B cell (primary cell): Measurements from ENCODE around the gene EPB41L4A. TPM values are rescaled to one million over a fixed set of nuclear protein-coding genes. Genes with fewer than 3 reads are reported as not detected.

Source experiments
- ATAC-seq: fragments of 200-7000 bp; cut with Tn5 transposase; one replicate; pipeline ENCODE4 v1.10.0; 2021; ENCODE audit warnings: low read depth, mild to moderate bottlenecking, moderate number of reproducible peaks, moderate library complexity
- CTCF ChIA-PET: fragments of 350-600 bp; sonication (Branson Sonifier 250); formaldehyde crosslinking; loops from one replicate; lab custom pipeline; 2021; ENCODE audit warnings: antibody characterized with exemption, inconsistent platforms; lab: Charles Lee
- POLR2A ChIA-PET: fragments of 350-600 bp; sonication (Branson Sonifier 250); formaldehyde crosslinking; loops from one replicate; lab custom pipeline; 2021; ENCODE audit warnings: antibody characterized with exemption; lab: Charles Lee
- DNase-seq: peaks from one replicate; pipeline ENCODE4 v3.0.0; 2013
- H2AFZ ChIP-seq: 2 replicates; pipeline ENCODE4 v1.6.1; 2012; ENCODE audit warnings: mild to moderate bottlenecking, low read depth, low read length; ENCODE audit not compliant: insufficient read depth, poor library complexity, severe bottlenecking
- H3K27ac ChIP-seq, 2 donors: 1 replicate in 1 of 2; 2 replicates in 1 of 2; pipeline ENCODE4 v1.5.1; 2012 to 2013; ENCODE audit warnings: low read length in 2 of 2, mild to moderate bottlenecking in 2 of 2, moderate library complexity in 1 of 2
- H3K27me3 ChIP-seq, 4 experiments: fragments of 200-600 bp in 1 of 4; sonication (generic) in 1 of 4; replicated peaks in 1 of 4; 1 replicate in 2 of 4; 2 replicates in 2 of 4; pipeline versions ENCODE4 v1.6.1 to v1.7.0; 2013 to 2016; ENCODE audit warnings: low read length in 3 of 4, mild to moderate bottlenecking in 2 of 4, mixed read lengths in 1 of 4, moderate library complexity in 1 of 4; ENCODE audit not compliant: insufficient read depth in 4 of 4, control insufficient read depth in 3 of 4; ENCODE audit errors: control extremely low read depth in 1 of 4
- H3K36me3 ChIP-seq, 2 experiments: replicated peaks in 1 of 2; 1 replicate in 1 of 2; 2 replicates in 1 of 2; pipeline versions ENCODE4 v1.6.1 to v1.7.1; 2013; ENCODE audit warnings: low read length in 1 of 2; ENCODE audit not compliant: insufficient read depth in 2 of 2, control insufficient read depth in 1 of 2; ENCODE audit errors: control extremely low read depth in 1 of 2, extremely low read depth in 1 of 2
- H3K4me1 ChIP-seq, 2 donors: fragments of 200-600 bp in 1 of 2; sonication (generic) in 1 of 2; 1 replicate in 1 of 2; 2 replicates in 1 of 2; pipeline versions ENCODE4 v1.5.1 to v1.6.1; 2013 to 2017; ENCODE audit warnings: low read length in 2 of 2; ENCODE audit not compliant: control insufficient read depth in 2 of 2, insufficient read depth in 2 of 2
- H3K4me2 ChIP-seq: replicated peaks from 2 replicates; pipeline ENCODE3; 2012; ENCODE audit warnings: mild to moderate bottlenecking, low read depth, low read length; ENCODE audit not compliant: poor library complexity, severe bottlenecking
- H3K4me3 ChIP-seq, 5 experiments: fragments of 200-600 bp in 1 of 5; sonication (generic) in 1 of 5; 1 replicate in 3 of 5; 2 replicates in 2 of 5; pipeline versions ENCODE4 v1.5.1 to v1.7.0; 2011 to 2016; ENCODE audit warnings: low read length in 4 of 5, mild to moderate bottlenecking in 4 of 5, low read depth in 2 of 5, control low read depth in 1 of 5, moderate library complexity in 1 of 5; ENCODE audit not compliant: insufficient read depth in 1 of 5; ENCODE audit errors: control extremely low read depth in 1 of 5, extremely low read depth in 1 of 5
- H3K79me2 ChIP-seq: fragments of 200-600 bp; sonication (generic); one replicate; pipeline ENCODE4 v1.6.0; 2016; ENCODE audit warnings: low read length; ENCODE audit not compliant: control insufficient read depth, insufficient read depth
- H3K9ac ChIP-seq: fragments of 200-600 bp; sonication (generic); 2 replicates; pipeline ENCODE4 v1.6.1; 2017; ENCODE audit warnings: mild to moderate bottlenecking, low read length, moderate library complexity
- H3K9me3 ChIP-seq, 3 donors: one replicate each; pipeline versions ENCODE4 v1.6.1 to v1.7.1; 2013; ENCODE audit warnings: low read length in 2 of 3; ENCODE audit not compliant: control insufficient read depth in 2 of 3, insufficient read depth in 1 of 3; ENCODE audit errors: control extremely low read depth in 1 of 3
- H4K20me1 ChIP-seq: 2 replicates; pipeline ENCODE4 v1.6.0; 2012; ENCODE audit warnings: mild to moderate bottlenecking, low read length; ENCODE audit not compliant: insufficient read depth, control insufficient read depth, poor library complexity, severe bottlenecking
- H3K27ac Mint-ChIP-seq: one replicate; pipeline ENCODE4 v1.8.0; 2021; ENCODE audit warnings: mixed read lengths
- H3K27me3 Mint-ChIP-seq: one replicate; pipeline ENCODE4 v1.8.0; 2021; ENCODE audit warnings: mixed read lengths
- H3K4me1 Mint-ChIP-seq: one replicate; pipeline ENCODE4 v1.8.0; 2021; ENCODE audit warnings: mixed read lengths
- H3K4me3 Mint-ChIP-seq: one replicate; pipeline ENCODE4 v1.8.0; 2021; ENCODE audit warnings: mixed read lengths
- H3K9me3 Mint-ChIP-seq: one replicate; pipeline ENCODE4 v1.8.0; 2022; ENCODE audit warnings: mixed read lengths; ENCODE audit not compliant: insufficient read depth
- EZH2 ChIP-seq: IDR thresholded peaks from 2 replicates; pipeline ENCODE4 v1.6.1; 2012; ENCODE audit warnings: borderline replicate concordance, low read depth, mild to moderate bottlenecking, moderate library complexity, low read length; ENCODE audit not compliant: insufficient read depth, poor library complexity, severe bottlenecking
- WGBS: methylation state at CpG from one replicate; pipeline ENCODE4 v1.1.5; 2013; ENCODE audit warnings: missing lambda C conversion rate; ENCODE audit not compliant: insufficient coverage; 5-methylcytosine and 5-hydroxymethylcytosine counted together
- intact Hi-C: fragments of 100-400 bp; cut with micrococcal nuclease; formaldehyde crosslinking; loops from one replicate; pipeline ENCODE4 v1.10.0; 2022
- polyA plus RNA-seq: library from polyadenylated mRNA; depleted of rRNA; stranded (reverse); fragments of >200 nt; gene quantifications from 2 replicates; pipeline ENCODE4 v1.2.3, GENCODE V29; 2012
- total RNA-seq, 2 donors: library from RNA; stranded (reverse); fragments of 120-200 nt in 1 of 2; gene quantifications; 1 replicate in 1 of 2; 2 replicates in 1 of 2; pipeline versions ENCODE4 v1.2.3 to v1.2.4, GENCODE V29; 2013 to 2022
- TF ChIP-seq, protein P1 (sequence below): fragments of 200-600 bp; IDR thresholded peaks from one replicate; pipeline ENCODE4 v1.8.0; 2022; ENCODE audit warnings: antibody characterized with exemption, mild to moderate bottlenecking

Gene EPB41L4A
- total and polyA plus RNA-seq, 2 donors (not counting 1 experiment from before 2014, with no cell fraction given) = 1.8 to 12.9 TPM

DNA sequence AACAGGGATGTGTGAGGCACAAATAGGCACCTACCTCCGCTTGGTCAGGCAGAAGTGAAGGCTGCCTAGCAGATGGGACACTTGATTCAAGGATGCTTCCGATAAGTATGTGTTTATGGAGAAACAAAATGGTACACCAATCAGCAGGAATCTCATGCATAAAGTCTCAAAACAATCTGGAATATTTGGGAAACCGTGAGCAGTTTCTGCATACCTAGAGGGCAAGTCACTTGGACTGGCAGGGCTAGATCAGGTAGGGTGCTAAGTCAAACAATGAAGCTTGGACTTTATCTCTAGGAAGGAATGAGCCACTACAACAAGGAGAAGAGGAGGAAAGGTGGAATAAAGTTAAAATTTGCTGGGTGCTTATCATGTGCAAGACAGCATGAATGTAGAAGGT is 5.5 kb downstream of the EPB41L4A start:
- H3K4me3 ChIP-seq = no peak overlapping the region
- Mint-ChIP-seq H3K4me1 (peaks cover 15% of the 10 kb centered on the region), H3K27ac (no peak overlapping the region), H3K9me3 (no peaks in the 10 kb centered on the region), H3K4me3 (no peak overlapping the region), H3K27me3 (peaks cover 48% of the 10 kb centered on the region)
- H4K20me1 ChIP-seq = no peaks in the 10 kb centered on the region
- H3K27ac ChIP-seq = no peak overlapping the region
- no peaks in the 10 kb centered on the region for H3K9me3 ChIP-seq
- CTCF ChIA-PET = interaction anchor here (1.0 kb wide), 1 partner anchor 10 kb away, joined by 3 read pairs; no protein-coding TSS in a partner anchor
- H3K4me1 ChIP-seq = peaks cover 9 to 10% of the 10 kb centered on the region in 2 donors
- TF ChIP-seq, protein P1, sequence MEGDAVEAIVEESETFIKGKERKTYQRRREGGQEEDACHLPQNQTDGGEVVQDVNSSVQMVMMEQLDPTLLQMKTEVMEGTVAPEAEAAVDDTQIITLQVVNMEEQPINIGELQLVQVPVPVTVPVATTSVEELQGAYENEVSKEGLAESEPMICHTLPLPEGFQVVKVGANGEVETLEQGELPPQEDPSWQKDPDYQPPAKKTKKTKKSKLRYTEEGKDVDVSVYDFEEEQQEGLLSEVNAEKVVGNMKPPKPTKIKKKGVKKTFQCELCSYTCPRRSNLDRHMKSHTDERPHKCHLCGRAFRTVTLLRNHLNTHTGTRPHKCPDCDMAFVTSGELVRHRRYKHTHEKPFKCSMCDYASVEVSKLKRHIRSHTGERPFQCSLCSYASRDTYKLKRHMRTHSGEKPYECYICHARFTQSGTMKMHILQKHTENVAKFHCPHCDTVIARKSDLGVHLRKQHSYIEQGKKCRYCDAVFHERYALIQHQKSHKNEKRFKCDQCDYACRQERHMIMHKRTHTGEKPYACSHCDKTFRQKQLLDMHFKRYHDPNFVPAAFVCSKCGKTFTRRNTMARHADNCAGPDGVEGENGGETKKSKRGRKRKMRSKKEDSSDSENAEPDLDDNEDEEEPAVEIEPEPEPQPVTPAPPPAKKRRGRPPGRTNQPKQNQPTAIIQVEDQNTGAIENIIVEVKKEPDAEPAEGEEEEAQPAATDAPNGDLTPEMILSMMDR = no peak
- TF ChIP-seq EZH2 = no peak
- ATAC-seq = no peak
- no peak overlapping the region for H3K4me2 ChIP-seq
- H3K9ac ChIP-seq = no peak overlapping the region
- 96% methylated on average over 3 of the region's 3 CpGs for WGBS
- no peaks in the 10 kb centered on the region for H3K36me3 ChIP-seq
- POLR2A ChIA-PET = no interaction called here
- H3K27me3 ChIP-seq = peaks cover 0 to 22% (median 17%) of the 10 kb centered on the region in 4 experiments
- H3K79me2 ChIP-seq = no peaks in the 10 kb centered on the region
- intact Hi-C loops = no loop called here
- no peak for DNase-seq
- no peak overlapping the region for H2AFZ ChIP-seq

GRCh38 chr5:112412346-112412745 is 6.7 kb downstream of the EPB41L4A start:
- H3K4me2 ChIP-seq = no peak overlapping the region
- H3K79me2 ChIP-seq = no peaks in the 10 kb centered on the region
- 31% methylated on average over 2 of the region's 3 CpGs for WGBS
- no peak for TF ChIP-seq EZH2
- TF ChIP-seq, protein P1 = no peak
- no peak overlapping the region for H3K9ac ChIP-seq
- no peaks in the 10 kb centered on the region for H3K9me3 Mint-ChIP-seq
- peaks cover 51% of the 10 kb centered on the region for H3K27me3 Mint-ChIP-seq
- no peaks in the 10 kb centered on the region for H3K9me3 ChIP-seq
- peaks cover 0 to under 1% of the 10 kb centered on the region in 2 donors for H3K4me1 ChIP-seq
- ChIA-PET CTCF (no interaction called here), POLR2A (no interaction called here)
- H3K4me3 ChIP-seq = no peak overlapping the region
- no peak overlapping the region for H2AFZ ChIP-seq
- no peak overlapping the region for H3K27ac ChIP-seq
- H3K27ac Mint-ChIP-seq = no peak overlapping the region
- DNase-seq (no peak), ATAC-seq (no peak)
- H3K4me1 Mint-ChIP-seq = peaks cover 8% of the 10 kb centered on the region
- intact Hi-C loops = no loop called here
- no peak overlapping the region for H3K4me3 Mint-ChIP-seq
- H4K20me1 ChIP-seq = no peaks in the 10 kb centered on the region
- H3K36me3 ChIP-seq = no peaks in the 10 kb centered on the region
- H3K27me3 ChIP-seq = peaks cover 0 to 17% (median 8%) of the 10 kb centered on the region in 4 experiments
